HG02642 (cell line): ENCODE results near the gene ARL15.

Experiments used
- ATAC-seq: cut with Tn5 transposase; IDR thresholded peaks from one replicate; pipeline ENCODE4 v1.9.1; 2021; ENCODE audit warnings: mild to moderate bottlenecking; ENCODE audit not compliant: unreplicated experiment, poor library complexity

ARL15 gene

DNA sequence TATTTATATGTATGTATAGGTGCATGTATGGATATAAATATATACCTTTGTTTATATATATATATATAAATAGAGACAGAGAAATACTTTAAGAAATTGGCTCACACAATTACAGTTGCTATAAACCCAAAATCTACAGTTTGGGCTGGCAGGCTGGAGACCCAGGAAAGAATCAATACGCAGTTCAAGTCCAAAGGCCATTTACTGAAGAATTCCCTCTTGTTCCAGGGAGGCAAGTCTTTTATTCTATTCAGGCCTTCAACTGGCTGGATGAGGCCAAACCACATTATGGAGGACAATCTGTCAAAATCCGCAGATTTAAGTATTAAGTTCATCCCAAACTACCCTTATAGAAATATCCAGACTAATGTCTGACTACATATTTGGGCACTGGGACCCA lies 144.7 kb downstream of the ARL15 start:
- no peak for ATAC-seq

DNA sequence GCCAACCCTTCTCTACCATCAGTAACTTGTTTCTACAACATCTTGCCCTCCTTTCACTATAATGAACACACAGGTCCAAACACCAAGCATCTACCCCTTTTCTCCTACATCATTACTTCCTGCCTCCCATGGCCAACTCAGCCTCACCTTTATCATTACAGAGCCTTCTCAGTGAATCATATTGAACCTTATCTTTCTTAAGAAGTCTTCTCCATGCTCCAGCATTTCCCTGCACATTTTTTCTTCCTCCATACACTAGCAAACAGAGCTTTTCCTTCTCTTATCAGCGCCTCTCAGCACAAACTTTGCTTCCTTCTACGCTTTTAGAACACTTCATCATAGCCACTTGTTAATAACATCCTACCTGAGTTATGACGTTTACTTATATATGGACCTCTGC lies 148.2 kb downstream of the ARL15 start:
- no peak for ATAC-seq

DNA sequence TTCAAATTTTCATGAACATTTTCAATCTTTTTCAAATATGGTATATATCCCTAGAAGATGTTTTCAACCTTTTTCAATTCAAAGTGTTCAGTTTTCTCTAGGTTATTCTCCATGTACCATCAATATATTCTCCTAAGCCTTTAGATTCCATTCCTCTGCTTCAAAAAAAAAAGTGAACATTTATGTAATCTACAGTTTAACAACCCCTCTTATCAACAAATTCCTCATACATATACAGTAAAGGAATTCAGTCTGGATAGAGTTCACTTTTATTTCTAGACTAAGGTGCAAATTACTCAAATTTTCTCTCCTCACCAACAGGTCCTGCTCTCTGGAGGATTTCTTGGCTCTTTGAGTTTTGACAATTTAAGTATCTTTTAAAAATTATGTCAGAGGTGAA lies 150.0 kb downstream of the ARL15 start:
- no peak for ATAC-seq

DNA sequence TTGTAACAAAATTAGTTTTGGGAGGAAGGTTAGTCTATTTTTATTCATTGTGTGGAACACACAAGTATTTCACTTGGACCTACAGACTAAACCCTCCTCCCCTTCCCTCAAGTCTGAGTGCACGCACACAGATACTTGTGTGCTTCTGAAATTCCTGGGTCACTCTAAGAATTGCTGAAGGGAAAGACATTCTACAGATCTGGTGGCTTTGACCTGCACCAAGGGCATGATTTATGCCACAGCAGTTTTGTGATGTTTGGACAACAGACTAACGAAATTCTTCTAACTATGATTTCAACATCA lies 150.5 kb downstream of the ARL15 start:
- ATAC-seq, result no peak

DNA sequence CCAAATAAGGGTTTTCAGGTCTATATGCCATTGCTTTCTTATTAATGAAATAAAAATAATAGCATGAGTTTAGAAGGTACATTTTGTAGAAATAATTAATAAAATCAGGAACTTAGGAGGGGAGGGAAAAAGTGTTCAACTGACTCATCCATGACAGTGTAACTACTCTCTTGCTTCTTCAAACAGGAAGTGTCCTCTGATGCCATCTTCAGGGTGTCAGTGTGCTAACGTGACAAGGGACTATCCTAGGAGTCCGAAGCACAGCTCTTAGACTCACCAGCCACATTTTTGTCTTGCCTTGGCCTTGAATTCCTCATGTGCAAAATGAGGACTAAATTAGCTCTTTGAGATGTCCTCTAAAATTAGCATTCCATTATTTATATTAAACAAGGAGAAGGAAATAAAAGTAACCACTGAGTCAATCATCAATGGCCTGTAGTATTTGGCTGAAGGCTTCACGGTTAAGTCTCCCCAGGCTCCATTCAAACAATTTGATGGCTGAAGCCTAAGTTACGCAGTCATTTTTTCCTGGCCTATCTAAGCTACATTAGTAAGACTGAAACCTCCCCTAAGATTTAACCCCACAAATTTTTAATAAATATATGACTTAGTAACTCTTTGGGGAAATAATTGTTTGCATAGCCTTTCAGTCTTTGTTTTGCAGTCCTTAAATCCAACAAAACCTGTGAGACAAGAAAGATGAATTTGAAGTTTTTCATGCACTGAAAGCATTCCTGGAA lies 151.1 kb downstream of the ARL15 start:
- ATAC-seq, result peak; percentile 84

DNA sequence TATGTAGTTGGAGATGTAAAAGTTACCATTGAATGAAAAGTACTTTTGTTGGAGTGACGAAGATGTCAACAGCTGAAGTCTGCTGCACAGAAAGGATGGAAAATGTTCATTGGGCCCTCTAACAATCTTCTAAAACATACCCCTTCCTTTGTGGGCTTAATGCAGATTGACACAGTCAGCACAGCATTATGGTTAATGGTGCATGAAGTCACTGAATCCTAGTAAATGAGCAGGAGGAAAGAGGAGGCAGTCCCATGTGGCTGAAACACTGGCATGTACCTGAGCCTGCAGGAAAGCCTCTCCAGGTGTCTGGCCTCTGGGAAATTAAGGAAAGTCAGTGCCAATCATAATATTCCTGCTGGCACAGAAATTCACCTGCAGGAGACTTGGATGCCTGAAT lies 153.8 kb downstream of the ARL15 start:
- ATAC-seq, result no peak

DNA sequence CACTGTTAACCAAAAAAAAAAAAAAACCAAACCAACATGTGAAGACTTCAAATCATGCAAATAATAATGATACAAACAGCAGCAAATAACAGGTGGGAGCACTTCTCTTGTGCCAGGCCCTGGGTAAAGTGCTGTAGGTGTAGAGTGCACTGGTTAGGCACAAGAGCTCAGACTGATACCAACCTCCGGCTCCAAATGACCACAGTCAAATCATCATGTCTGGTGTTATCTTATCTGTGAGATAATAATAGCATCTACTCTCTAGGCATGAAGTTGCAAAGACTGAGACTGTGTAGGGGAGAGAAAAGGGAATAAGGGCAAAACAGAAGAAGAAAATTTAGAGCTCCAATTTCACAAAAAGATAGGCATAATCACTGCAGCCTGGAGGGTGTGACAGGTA lies 159.5 kb downstream of the ARL15 start:
- no peak for ATAC-seq

DNA sequence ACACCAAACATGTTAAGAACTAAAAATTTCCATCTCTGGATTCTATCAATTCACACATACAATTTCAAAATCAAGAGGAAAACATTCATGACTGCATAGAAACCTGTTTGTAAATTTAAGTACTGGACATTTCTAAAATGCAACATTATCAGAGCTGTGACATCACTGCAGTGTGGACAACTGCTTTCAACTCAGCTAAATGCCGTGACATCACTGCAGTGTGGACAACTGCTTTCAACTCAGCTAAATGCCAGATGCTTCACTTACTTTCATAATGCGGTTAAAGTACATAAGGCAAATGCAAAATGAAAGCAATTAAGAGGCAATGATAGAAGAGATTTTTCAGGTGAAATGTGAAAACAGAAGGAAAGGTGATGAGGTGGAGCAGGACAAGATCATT lies 161.5 kb downstream of the ARL15 start:
- ATAC-seq, result no peak

DNA sequence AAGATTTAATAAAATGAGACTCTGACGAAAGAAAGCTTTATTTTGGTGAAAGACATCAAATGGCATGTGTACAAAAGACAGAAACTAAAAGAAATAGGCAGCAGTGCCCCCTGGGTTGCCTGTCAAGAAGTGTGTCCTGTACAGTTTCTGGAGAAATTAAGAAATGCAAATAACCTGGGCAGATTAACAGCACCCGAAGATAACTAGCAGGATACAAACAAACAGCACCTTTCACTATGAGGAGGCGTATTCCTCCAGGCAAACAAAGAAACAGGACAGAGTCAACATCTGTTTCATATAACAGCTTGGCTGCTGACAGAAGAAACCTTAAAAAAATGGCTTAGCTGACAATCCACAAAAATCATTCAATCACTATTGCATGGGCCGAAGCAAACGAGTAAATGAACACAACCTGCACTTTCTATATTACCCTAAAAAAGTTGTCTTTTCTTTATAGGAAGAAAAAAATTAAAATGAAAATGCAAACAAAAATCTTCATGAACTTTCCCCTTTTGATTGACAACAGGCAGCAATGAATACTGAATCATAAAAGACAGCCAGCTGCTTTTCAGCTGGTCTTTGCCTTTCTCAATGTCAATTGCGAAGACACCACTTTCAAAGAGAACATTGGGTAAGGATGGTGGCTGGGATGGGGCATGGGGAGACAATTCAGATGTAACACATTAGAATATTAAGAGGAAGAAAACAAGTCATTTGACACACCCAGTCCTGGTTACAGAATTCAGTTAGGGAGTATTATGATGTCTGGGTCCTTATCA lies 162.1 kb downstream of the ARL15 start:
- ATAC-seq, result no peak

DNA sequence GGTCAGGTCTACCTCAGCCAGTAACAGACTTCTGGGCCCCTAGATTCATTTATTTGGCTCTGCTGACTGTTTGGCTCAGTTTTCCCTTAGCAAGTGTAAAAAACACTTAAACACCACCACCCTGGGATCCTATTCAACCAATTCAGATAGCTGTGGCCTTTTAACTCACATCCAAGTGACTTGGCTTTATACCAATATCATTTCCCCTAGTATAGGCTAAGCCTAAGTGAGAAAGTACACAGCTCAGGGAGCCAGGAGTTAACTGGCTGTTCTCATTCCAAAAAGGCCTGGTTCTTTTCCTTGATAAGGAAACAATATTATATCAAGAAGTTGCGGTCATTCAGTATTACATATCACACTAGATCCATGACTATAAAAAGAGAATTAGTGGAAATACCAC lies 163.5 kb downstream of the ARL15 start:
- no peak for ATAC-seq

DNA sequence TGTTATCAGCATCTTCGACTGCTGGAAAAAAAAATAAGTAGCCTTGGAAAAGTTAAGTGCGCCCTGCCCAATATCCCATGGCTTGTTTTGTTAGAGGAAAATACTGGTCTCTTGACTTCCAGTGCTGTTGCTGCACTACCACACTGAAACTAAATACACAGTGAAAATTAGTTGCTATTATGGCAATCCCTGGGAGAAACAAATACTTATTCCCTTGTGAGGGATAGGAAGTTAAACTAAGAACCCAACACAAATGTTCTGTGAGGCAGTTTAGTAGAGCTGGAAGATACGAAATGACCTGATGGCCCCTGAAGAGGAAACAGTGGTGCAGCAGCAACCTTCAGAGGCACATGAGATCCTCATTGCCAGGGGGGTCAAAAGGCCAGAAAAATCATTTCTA lies 164.0 kb downstream of the ARL15 start:
- ATAC-seq, result no peak

DNA sequence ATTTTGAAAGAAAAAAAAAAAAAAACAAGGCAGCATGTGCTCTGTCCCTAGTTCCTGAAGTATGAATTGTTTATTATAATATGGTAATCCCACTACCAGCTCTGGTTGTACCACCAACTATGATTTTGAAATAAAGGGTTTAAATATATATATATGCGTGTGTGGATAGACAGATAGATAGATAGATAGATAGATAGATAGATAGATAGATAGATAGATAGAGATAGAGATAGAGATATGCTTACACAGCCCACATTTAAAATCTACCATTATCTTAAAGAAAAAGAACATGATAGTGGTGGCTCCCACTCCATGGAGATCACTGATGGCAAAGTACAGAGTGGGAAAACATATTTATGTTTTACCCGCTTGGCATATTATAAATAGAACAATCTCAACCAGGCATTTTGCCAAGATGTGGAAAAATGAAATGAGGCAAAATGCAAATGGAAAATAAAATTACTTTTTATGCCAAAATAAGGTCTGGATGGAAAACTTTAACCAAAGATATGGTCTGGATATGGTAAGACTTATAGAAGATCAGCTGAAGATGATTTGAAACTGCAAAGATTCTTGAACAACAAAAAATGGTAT lies 170.0 kb downstream of the ARL15 start:
- ATAC-seq, result no peak

DNA sequence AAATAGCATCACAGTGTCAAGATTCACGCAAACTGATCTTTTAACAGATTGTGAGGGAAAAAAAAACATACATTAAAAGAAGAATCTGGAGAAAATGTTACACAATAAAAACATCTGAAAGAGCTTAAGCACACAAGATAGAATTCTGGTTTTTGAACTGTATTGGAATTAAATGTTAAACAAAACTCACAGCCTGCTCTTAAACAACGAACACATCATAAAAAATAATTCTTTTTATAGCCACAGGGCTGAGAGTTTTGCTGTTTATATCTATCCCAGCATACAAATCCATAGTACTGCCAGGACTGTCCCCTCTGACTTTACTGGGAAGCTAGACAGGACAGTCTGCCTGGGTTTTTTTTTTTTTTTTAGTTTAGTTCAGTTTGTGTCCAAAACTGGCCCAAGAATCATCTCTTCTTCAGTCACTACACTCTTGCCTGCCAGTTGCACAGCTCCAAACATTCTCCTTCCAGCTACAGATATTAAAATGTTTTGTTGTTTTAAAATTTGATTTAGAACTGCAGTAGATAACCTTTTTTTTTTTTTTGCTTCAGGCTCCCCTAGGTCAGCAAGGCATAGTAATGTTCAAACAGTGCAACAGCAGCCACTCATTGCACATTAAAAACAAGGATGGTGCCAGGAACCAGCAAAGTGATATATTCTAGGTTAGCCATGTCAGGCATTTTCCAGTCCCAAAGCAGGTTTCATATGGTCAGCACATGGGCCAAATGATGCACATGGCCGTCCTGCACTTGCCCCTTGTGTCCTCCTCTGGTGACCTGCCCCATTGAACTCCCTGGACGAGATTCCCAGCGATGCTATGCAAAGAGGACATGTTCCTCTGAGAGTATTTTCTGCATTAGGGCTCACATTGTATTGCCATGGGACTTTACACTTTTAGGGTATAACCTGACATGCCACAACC lies 173.6 kb downstream of the ARL15 start:
- no peak for ATAC-seq

DNA sequence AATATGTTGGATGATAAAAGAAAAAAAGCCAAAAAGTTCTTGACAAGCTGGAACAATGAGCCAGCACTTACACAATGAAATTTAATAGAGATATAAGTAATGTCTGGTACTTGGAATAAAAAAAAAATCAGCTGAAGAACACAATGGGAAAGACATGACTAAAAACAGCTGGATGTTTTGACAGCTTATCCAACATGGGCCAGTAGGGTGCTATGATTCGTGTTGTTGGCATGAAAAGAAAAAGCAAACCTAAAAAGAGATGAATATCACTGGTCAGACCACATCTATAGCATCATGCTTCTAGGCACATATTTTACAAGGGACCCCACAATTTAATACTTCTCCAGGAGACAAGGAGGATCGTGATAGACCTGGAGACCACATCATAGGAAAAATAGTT lies 175.3 kb downstream of the ARL15 start:
- ATAC-seq, result no peak

DNA sequence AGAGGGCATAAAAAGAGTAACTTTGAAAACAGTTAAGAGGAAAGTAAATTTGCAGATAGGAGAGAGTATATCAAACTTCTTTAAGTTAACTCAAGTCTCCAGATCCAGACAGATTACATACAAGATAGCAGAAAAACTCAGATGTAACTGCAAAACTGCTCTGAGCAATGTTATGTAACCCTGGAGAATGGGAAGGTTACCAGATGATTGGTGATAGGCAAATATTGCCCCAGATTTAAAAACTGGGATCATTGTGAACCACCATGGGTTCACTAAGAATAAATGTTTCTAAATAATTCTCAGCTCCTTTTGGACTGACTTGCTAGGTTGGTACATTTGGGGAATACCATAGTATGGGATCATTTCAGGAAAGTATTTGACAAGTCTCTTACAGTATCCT lies 176.5 kb downstream of the ARL15 start:
- no peak for ATAC-seq

DNA sequence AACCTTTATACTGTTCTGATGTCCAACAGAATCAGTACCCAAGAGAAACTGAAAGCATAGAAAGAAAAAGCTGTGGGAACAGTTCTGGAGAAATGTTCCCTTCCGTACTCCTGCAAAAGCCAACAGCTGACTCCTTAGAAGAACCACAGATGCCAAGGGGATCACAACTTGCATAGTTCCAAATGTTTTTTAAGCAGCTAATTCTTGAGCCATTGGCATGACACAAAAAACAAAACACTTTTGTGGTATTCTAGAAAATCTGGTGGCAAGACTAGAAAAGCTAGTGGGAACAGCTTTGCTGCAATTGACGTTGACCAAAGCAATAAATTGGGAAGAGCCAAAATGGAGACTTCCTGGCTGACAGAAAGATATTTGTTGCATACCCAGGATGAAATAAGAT lies 189.9 kb downstream of the ARL15 start:
- ATAC-seq, result no peak

DNA sequence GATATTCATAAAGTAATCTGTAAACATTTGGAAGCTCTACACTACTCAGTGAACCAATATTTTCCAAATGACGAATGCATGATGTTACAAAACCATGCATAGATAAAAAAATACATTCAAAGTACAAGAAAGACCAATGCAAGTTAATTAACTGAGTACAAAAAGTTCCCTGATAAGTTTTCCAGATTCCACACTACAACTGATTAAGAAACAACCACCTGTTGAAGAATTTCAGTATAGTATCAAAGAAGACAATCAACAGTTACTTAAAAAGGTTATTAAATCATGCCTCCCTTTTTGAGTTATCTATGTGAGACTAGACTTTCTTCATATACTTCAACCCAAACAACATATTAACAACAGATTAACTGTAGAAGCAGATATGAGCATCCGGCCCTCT lies 192.4 kb downstream of the ARL15 start:
- ATAC-seq, result no peak

DNA sequence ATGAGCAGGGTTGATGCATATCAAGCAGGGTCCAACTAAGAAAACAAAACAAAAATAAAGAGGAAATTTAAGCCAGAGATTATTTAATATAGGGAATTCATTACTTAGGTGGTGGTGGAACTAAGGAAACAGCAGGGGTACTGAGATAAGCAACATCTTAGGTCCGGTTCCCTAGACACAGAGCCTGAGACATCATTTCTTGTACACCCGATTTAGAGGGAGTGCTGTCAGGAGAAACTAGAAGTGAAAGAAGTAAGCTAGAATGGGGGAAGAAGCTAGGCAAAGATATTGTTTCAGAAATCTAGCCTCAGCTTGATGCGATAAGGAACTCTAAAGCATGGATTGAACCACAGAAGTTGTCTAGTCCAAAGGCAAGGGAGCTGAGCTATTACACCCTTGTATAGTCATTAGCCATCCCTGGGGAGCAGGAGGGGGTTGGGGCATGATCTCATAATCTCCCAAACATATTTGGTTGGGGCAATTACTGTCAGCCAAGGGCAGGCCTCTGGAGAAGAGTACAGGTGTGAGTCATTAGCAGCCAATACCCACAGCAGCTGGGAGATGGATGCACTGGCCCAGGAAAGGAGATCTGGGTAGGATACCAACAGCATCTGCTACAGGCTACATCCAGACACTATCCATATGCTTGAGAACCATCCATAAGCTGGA lies 194.5 kb downstream of the ARL15 start:
- ATAC-seq, result no peak

DNA sequence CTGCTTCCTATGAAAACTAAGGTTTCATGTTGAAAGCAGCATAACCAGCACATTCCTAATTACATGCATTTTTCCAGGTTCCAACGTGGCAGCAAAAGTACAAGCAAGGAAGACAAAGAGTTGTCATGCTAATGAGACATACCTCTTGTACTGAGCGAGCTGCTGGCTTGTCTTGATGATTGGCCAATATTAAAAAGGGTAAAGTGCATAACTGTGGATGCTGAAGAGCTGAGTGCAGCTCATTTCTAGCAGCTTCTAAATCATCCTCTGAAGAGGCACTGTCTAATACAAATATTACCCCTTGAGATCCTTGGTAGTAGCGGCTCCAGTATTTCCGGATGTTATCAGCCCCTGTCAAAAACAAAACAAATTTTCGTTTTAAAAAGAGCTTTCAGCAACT lies 197.3 kb downstream of the ARL15 start:
- ATAC-seq, result no peak

DNA sequence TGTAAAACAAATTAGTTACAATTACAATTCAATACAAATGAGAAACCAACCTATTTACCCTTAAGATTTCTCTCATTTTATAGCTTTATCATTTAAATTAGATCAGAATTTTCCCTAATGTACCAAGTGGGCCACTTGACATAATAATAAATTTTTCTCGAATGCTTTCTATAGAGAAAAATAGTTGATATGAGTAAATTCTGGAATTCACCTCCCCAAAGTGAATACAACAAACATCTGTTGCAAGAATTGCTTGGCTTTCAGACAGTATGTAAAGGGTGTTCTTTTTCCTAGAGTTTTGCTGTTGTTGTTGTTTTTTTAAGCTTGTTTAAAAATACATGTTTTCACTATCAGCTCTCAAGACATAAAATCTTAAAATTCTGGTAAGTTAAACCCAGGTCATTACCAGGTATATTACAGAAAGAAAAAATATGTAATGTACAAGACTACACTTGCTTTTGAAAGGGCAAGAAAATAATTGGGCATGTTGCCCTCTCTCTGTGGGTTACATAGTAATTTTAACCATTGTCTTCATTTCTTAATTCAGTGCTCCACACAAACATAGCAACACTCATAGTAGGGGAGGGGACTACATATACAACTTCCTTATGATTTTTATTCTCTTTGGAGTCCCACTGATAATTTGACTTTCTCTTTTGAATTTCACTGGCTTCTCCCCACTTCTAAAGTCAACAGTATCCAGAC lies 200.6 kb downstream of the ARL15 start:
- no peak for ATAC-seq
